ENCODE results near the gene PTPN20.
"Not testable (repeated sequence)": the region's sequence is repeated elsewhere in the genome, so short reads cannot be mapped to it uniquely, and the experiment has no call there.

Gene PTPN20

DNA sequence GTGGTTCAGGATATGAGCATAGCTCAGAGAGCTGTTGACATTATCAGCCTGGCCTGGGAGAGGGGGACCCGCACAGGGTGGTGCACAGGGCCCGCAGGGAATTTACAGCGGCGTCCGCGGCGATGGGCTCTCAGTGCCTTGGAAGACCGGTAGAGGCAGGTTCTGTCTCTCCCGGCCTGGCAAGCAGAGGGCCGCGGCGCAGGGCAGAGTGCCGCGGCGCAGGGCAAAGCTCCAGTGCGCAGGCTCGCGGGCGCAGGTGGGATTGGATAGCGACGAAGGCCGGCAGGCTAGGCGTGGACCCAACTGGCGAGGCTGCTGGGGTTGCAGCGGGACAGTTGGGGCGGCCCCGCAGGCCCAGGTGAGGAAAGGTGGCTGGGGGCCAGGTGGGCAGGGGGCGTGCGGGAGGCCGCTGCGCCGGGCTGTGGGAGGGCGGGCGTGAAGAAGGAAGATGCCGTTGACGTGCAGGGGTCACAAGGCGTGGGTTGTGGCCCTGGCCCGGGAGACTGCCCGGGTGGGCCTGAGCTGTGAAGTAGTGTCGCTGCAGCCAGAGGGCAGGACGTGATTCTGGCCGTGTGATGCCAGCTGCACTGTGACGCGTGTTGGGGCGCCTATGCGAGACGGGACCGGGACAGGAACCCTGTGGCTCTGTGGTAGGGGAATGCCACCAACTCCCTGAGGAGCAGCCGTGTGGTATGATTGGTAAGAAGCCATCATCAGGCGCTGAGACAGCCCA is at the start of gene PTPN20:
Gene PTPN20, plus strand, starts transcription at position 285 of the 733 bp plus-strand sequence. CDS start 21,072 bp downstream, outside the sequence.
- DNase-seq: not testable (repeated sequence)

- not testable (repeated sequence) for DNase-seq
These were observed 41.5 kb upstream of the PTPN20 start for GRCh38 chr10:46869716-46870115.

GRCh38 chr10:46871583-46871982 is 39.6 kb upstream of the PTPN20 start:
- not testable (repeated sequence) for DNase-seq

DNA sequence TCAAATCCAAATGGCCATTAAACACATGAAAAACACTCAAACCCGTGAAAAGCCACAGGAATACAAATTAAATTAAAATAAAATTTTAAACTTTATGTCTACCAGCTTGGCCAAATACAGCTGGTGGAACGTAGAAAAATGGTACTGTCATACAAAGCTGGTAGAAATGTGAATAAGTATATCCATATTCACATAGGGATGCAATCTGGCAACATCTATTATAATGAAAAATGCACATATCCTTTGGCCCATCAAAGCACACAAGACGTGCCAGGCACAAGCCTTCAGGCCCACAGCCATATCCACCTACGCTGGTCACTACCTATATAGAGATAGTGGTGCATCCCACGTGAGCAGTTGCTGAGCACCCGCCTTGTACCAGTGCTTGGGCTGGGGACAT is 35.9 kb upstream of the PTPN20 start:
- not testable (repeated sequence) for DNase-seq

GRCh38 chr10:46876773-46877172 is 34.5 kb upstream of the PTPN20 start:
- DNase-seq: not testable (repeated sequence)

DNA sequence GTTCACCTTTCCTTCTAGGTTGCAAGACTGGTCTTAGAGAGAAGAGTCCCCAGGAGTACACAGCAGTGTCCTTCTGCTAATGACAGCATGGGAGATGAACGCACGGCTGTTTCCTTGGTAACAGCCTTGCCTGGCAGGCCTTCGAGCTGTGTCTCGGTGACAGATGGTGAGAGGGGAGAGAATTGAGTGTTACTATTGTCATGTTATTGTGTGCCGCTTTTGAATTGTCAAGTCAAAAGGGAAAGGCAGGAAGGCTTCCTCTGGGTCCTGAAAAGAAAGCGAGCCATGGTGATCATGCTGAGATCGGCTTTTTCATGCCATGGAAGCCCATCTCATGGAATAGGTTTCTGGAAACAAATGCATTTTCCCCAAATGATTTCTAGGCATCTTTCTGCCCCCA is 32.5 kb upstream of the PTPN20 start:
- DNase-seq: not testable (repeated sequence)

DNA sequence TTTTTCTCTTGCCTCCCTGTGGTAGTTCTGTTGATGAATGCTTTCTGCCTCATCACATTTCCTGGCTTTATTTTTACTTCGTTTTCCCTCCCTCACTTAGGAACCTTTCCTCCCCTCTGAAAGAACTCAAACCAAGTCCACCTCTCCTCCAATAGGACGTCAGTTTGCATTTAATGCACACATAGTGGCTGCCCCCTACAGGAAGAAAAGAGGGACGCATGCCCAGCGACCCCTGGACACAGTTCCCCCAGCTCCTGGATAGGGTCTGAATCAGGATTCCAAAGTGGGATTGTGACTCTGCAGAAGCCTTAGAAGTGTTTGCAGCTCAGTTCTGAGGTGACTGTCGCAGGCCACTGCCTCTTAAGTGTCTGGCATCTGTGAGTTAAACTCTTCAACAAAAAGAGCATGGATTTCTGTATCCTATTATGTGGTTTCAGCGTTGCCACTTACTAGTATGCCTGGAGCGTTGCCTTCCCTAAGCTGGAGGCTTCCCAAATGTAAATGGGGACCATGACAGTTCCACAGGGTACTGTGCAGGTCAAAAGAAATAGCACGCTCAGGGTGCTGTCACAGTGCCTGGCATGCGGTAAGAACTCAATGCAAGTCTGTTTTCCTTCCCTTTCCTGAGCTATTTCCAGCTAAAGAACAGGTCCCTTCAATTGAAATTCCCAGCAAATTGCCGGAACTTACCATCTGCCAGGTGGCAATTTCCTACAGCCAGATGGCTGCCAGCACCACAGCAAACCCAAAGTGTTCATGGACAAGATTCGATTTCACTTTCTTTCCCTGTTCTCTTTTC is 20.2 kb upstream of the PTPN20 start:
- not testable (repeated sequence) for DNase-seq

GRCh38 chr10:46896762-46897692 is 14.2 kb upstream of the PTPN20 start:
- DNase-seq: not testable (repeated sequence)

GRCh38 chr10:46901247-46901646 is 10.0 kb upstream of the PTPN20 start:
- not testable (repeated sequence) for DNase-seq

GRCh38 chr10:46903874-46904273 is 7.4 kb upstream of the PTPN20 start:
- DNase-seq: not testable (repeated sequence)

GRCh38 chr10:46906359-46906758 is 4.9 kb upstream of the PTPN20 start:
- DNase-seq: not testable (repeated sequence)

- DNase-seq: not testable (repeated sequence)
These were observed 3.8 kb upstream of the PTPN20 start for GRCh38 chr10:46907185-46908117.

GRCh38 chr10:46922498-46922897 is 11.3 kb downstream of the PTPN20 start:
- not testable (repeated sequence) for DNase-seq

- not testable (repeated sequence) for DNase-seq
These were observed 13.9 kb downstream of the PTPN20 start for GRCh38 chr10:46925156-46925555.

GRCh38 chr10:46925853-46926252 is 14.6 kb downstream of the PTPN20 start:
- DNase-seq: not testable (repeated sequence)

DNA sequence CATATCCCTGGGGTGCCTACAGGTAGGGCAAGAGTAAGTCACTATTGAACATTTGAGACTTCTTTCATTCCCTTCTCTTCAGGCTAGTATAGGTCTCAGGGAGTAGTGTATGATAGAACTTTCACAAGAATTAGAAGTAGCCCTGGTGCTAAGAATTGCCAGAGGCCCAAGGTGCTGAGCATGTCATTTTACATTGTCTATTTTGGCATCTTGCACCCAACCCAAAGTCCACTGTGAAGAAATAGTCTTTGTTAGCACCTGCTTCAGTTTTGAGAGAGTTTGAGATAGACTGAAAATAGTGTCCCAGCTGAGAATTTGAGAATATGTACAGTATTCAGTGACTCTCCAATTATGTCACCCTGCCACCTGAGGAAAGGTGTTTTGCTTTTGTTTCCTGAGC is 17.6 kb downstream of the PTPN20 start:
- DNase-seq: not testable (repeated sequence)

DNA sequence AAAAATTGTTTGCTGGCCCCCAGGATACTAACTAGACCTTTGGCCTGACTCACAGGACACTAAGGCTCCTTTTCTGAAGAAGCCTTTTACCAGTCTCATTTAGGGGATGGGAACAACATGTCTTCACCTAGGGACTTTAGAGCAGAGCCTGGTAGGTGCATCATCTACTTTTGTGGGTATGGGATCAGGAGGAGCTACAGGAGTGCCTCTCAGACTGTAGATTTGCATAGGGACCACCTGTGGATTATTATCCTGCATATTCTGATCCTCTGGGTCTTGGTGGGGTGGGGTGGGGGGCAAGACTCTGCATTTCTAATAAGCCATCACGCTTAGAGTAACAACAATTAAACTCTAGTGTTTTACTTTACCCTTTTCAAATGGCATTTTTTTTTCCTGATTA is 21.2 kb downstream of the PTPN20 start:
- DNase-seq: not testable (repeated sequence)

- DNase-seq: not testable (repeated sequence)
These were observed 29.9 kb downstream of the PTPN20 start for GRCh38 chr10:46941091-46941490.

- not testable (repeated sequence) for DNase-seq
These were observed 37.7 kb downstream of the PTPN20 start for GRCh38 chr10:46948687-46949518.

DNA sequence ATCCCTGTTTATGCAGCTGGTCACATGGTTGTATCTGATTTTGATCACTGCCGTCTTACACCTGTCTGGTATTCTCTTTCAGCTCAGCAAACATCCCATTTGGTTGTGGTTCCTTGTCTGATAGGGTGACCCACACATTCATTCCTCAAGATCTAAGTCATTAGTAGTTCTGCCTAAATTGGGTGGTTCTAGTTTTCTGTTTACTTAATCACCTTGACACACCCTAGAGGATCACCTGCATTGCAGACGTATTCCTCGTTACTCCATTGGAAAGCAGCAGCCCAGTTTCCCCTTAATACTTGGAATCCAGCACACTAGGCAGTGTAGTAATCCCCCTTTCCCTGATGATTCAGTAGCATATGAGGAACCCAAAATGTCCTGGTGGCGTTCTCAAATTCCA is 41.3 kb downstream of the PTPN20 start:
- not testable (repeated sequence) for DNase-seq

DNA sequence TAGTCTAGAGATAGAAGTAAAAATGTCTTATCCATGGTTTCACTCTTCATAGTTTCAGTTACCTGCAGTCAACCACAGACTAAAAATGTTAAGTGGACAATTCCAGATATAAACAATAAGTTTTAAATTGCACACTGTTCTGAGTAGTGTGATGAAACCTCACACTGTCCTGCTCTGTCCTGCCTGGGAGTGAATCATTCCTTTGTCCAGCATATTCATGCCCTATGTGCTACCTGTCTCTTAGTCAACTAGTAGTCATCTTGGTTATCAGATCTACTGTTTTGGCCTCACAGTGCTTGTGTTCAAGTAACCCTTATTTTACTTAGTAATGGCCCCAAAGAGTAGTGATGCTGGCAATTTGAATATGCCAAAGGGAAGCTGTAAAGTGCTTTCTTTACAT is 49.5 kb downstream of the PTPN20 start:
- not testable (repeated sequence) for DNase-seq
